ENCODE results near the gene CLTC. TPM values are rescaled to one million over a fixed set of nuclear protein-coding genes. Genes with fewer than 3 reads are reported as not detected.

CLTC gene
- total RNA-seq, 2 experiments from 2014 or later, result 126 to 131 TPM

DNA sequence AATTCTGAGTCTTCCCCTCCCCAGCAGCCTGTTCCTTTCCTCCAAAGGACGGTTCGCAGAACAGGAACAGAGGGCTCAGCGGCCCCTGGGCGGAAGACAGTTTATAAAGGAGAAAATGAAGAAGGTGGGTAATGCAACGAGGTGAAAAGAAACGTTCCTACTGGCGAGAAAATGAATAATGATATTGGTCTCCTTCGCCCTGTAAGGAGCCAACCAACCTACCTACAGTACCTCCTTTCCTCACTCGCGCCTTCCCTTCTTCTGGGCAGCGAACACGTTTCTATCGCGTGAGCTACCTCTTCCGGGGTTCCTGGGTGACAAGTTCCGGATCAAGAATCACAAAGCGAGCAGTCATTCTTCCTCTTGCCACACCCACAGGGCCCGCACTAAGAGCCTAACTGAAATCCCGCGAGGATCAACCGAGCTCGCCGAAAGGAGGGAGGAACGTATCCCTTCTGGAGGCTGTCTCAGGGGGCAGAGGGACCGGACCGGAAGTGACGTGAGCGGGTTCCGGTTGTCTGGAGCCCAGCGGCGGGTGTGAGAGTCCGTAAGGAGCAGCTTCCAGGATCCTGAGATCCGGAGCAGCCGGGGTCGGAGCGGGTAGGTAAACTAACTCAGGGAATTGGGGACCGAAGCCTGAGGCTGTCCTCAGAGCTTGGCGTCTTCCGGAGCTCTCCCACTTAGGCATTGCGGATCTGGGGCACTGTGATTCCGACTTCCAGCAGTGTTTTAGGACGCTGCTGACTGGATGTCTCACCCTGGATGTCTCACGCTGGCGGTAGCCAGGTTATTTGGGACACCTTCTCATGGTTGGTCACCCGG lies 87.7 kb downstream of the CLTC start, which contains the start of the genes PTRH2 and VMP1:
TSS of gene PTRH2 (minus strand) at position 282 of the 822 bp plus-strand sequence. CDS start 9,452 bp downstream, outside the sequence.
TSS of gene VMP1 (plus strand) at position 506 of the 822 bp plus-strand sequence. CDS start 23,793 bp downstream, outside the sequence.
- Mint-ChIP-seq H3K9me3 (ENCODE audit: insufficient read depth) (no peaks in the 10 kb centered on the region), H3K27ac (peak within 1 kb of the TSS; percentile 98), H3K4me1 (ENCODE audit: low read depth) (peaks cover 34% of the 10 kb centered on the region), H3K27me3 (ENCODE audit: low read depth) (no peaks in the 10 kb centered on the region), H3K4me3 (peak within 1 kb of the TSS; percentile 98), H3K36me3 (ENCODE audit: low read depth) (peaks cover 26% of the 10 kb centered on the region)
- CTCF ChIA-PET, result interaction anchor here (0.7 to 2.4 kb wide), 12 partner anchors 17 to 330 kb away, joined by 3 to 9 read pairs (median 4); partner anchors contain the start of genes RPS6KB1 and TUBD1
- DNase-seq, result peak; percentile 97
- ATAC-seq, result peak; percentile 98
- POLR2A ChIA-PET, result interaction anchor here (0.6 to 2.1 kb wide), 13 partner anchors 18 to 497 kb away, joined by 3 to 14 read pairs (median 4); partner anchors contain the start of genes CLTC, HEATR6, RNFT1 and RPS6KB1

DNA sequence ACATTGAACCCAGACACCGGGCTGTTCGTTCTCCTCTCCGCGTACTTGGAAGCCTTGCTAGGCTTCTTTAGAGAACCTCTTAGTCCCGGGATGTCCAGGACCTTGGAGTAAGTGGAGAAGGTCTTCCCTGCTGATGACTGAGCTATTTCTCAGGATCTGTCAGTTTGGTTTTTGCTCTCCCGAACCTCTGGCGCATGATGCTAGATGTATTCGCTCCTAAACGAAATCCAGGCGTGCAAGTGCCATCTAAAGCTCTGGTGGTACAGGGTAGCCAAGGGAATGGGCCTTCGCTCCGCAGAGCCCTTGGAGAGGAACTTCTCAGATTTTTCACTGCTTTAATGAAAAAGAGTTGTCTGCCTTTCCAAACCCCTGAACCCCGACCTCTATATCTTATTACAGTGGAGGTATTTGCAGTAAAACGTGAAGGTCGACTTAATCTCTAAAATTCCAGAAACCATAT lies 88.3 kb downstream of the CLTC start:
- peak overlapping the region; percentile 98 for H3K27ac Mint-ChIP-seq
- no peaks in the 10 kb centered on the region for H3K9me3 Mint-ChIP-seq (ENCODE audit: insufficient read depth)
- peak overlapping the region; percentile 98 for H3K4me3 Mint-ChIP-seq
- ChIA-PET POLR2A (interaction anchor here (0.7 to 2.1 kb wide), 9 partner anchors 78 to 498 kb away, joined by 3 to 14 read pairs (median 5); partner anchors contain the start of genes CLTC, RPS6KB1, SMG8 and TUBD1), CTCF (interaction anchor here (1.0 to 2.4 kb wide), 11 partner anchors 9 to 329 kb away, joined by 3 to 9 read pairs (median 4); partner anchors contain the start of genes RPS6KB1 and TUBD1)
- DNase-seq, result no peak
- H3K27me3 Mint-ChIP-seq (ENCODE audit: low read depth), result no peaks in the 10 kb centered on the region
- ATAC-seq, result no peak
- H3K36me3 Mint-ChIP-seq (ENCODE audit: low read depth), result peaks cover 29% of the 10 kb centered on the region
- peaks cover 33% of the 10 kb centered on the region for H3K4me1 Mint-ChIP-seq (ENCODE audit: low read depth)

DNA sequence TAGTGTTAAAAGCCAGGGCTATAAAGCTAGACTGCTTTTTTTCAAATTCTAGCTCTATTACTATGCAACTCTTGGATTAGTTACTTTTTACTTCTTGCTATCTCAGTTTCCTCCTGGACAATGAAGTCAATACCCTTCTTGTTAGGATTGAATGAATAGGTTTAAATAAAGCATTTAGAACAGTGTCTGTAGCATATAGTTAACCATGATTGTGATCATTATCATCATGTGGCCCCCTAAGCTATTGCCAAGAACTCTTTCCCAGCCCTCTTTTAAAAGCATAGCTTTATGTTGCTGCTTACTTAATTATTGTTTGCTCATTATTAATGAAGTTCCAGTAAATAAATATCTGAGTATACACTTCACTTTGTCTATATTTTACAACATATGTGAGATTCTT lies 92.2 kb downstream of the CLTC start:
- CTCF ChIA-PET, result no interaction called here
- no peaks in the 10 kb centered on the region for H3K9me3 Mint-ChIP-seq (ENCODE audit: insufficient read depth)
- POLR2A ChIA-PET, result no interaction called here
- no peaks in the 10 kb centered on the region for H3K27me3 Mint-ChIP-seq (ENCODE audit: low read depth)
- ATAC-seq (no peak), DNase-seq (no peak)
- H3K27ac Mint-ChIP-seq, result no peak overlapping the region
- peaks cover 12% of the 10 kb centered on the region for H3K4me1 Mint-ChIP-seq (ENCODE audit: low read depth)
- H3K36me3 Mint-ChIP-seq (ENCODE audit: low read depth), result peaks cover 10% of the 10 kb centered on the region
- no peak overlapping the region for H3K4me3 Mint-ChIP-seq

DNA sequence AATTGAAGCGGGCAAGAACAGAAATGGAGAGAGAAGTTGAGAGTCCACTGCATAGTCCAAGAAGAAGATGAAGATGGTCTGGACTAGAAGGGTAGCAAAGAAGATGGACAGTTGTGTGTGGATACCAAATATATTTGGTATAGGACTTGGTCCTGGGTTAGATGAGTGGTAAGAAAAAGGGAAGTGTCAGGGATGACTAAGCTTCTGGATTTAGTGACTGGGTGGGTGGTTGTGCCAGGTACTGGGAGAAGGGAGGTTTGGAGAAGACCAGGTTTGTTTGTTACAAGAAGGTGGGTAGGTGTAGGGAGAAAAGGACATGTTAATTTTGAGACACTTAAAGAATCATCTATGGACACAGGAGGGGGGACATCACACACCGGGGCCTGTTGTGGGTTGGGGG lies 93.2 kb downstream of the CLTC start:
- Mint-ChIP-seq H3K4me3 (no peak overlapping the region), H3K27me3 (ENCODE audit: low read depth) (no peaks in the 10 kb centered on the region), H3K27ac (no peak overlapping the region), H3K4me1 (ENCODE audit: low read depth) (peaks cover 12% of the 10 kb centered on the region), H3K36me3 (ENCODE audit: low read depth) (peaks cover 5% of the 10 kb centered on the region), H3K9me3 (ENCODE audit: insufficient read depth) (no peaks in the 10 kb centered on the region)
- ATAC-seq, result no peak
- no peak for DNase-seq
- CTCF ChIA-PET, result no interaction called here
- POLR2A ChIA-PET, result no interaction called here

DNA sequence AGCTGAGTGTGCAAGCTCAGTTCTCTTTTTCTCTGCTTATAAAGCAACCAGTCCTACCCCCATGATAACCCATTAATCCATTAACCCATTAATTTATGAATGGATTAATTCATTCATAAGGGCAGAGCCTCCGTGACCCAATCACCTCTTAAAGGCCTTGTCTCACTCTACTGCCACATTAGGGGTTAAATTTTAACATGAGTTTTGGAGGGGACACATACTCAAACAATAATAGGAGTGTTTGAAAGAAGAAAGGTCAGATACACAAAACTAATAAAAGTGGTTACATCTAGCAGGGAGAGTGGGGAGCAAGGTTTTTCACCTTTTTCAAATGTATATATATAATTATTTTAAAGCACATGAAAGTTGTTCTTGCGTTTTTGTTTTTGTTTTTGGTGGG lies 94.6 kb downstream of the CLTC start:
- Mint-ChIP-seq H3K4me1 (ENCODE audit: low read depth) (peaks cover 1% of the 10 kb centered on the region), H3K9me3 (ENCODE audit: insufficient read depth) (no peaks in the 10 kb centered on the region), H3K36me3 (ENCODE audit: low read depth) (peaks cover 7% of the 10 kb centered on the region), H3K4me3 (no peak overlapping the region), H3K27ac (no peak overlapping the region), H3K27me3 (ENCODE audit: low read depth) (no peaks in the 10 kb centered on the region)
- DNase-seq (no peak), ATAC-seq (no peak)
- CTCF ChIA-PET, result no interaction called here
- POLR2A ChIA-PET, result no interaction called here

DNA sequence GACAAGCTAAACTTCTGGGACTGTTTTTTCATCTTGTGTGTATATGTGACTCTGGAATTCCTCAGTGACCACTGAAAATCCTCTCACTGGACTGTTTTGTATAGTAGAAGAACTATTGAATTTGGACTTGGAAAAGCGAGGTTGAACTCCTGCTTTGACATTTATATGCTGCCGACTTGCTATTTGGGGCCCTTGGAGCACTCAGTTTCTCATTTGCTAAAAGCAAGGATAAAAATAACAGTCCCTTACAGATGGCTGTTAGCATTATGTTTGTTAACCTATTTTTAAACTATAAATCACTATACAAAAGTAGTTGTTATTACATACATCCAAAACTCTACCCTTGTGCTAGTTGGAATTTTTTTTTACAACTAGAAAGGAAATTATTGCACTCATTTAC lies 96.7 kb downstream of the CLTC start:
- Mint-ChIP-seq H3K27ac (no peak overlapping the region), H3K36me3 (ENCODE audit: low read depth) (peaks cover 7% of the 10 kb centered on the region), H3K4me3 (no peak overlapping the region), H3K4me1 (ENCODE audit: low read depth) (no peaks in the 10 kb centered on the region), H3K9me3 (ENCODE audit: insufficient read depth) (no peaks in the 10 kb centered on the region), H3K27me3 (ENCODE audit: low read depth) (no peaks in the 10 kb centered on the region)
- DNase-seq (no peak), ATAC-seq (no peak)
- CTCF ChIA-PET, result interaction anchor here (1.8 kb wide), 1 partner anchor 8 kb away, joined by 7 read pairs; no protein-coding TSS in a partner anchor
- POLR2A ChIA-PET, result no interaction called here

DNA sequence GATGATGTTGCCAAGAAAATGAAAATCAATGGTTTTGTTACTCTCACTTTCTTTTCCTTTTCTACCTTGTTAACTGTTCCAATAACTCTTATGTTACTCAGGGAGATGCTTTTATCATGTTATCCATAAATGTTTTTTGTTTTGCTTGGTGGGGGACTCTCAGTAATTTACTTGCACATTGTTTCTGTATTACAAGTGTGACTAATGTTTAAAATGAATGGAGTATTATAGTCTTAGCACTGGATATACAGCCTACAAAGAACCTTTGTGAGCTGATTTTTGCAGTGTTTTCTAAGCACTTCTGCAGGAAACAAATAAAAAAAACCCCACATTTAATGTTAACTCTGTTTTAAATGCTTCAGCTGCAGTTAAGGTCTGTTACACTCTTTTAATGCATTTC lies 99.8 kb downstream of the CLTC start:
- no peak overlapping the region for H3K27ac Mint-ChIP-seq
- H3K27me3 Mint-ChIP-seq (ENCODE audit: low read depth), result no peaks in the 10 kb centered on the region
- no peaks in the 10 kb centered on the region for H3K9me3 Mint-ChIP-seq (ENCODE audit: insufficient read depth)
- no peak for ATAC-seq
- no peak overlapping the region for H3K4me3 Mint-ChIP-seq
- H3K4me1 Mint-ChIP-seq (ENCODE audit: low read depth), result no peaks in the 10 kb centered on the region
- H3K36me3 Mint-ChIP-seq (ENCODE audit: low read depth), result peaks cover 4% of the 10 kb centered on the region
- DNase-seq, result no peak
- ChIA-PET POLR2A (no interaction called here), CTCF (no interaction called here)

DNA sequence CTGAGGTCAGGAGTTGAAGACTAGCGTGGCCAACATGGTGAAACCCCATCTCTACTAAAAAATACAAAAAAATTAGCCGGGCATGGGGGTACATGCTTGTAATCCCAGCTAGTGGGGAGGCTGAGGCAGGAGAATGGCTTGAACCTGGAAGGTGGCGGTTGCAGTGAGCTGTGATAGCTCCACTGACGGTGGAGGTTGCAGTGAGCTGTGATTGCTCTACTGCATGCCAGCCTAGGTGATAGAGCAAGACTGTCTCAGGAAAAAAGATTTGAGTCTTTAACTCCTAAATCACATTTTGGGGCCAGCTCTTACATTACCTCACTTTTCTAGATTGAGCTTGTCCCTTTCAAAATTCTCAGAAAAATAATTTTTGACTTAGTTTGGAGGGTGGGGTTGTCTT lies 102.9 kb downstream of the CLTC start:
- Mint-ChIP-seq H3K27me3 (ENCODE audit: low read depth) (no peaks in the 10 kb centered on the region), H3K4me1 (ENCODE audit: low read depth) (no peaks in the 10 kb centered on the region), H3K36me3 (ENCODE audit: low read depth) (peaks cover 2% of the 10 kb centered on the region), H3K4me3 (no peak overlapping the region), H3K9me3 (ENCODE audit: insufficient read depth) (no peaks in the 10 kb centered on the region), H3K27ac (no peak overlapping the region)
- DNase-seq (no peak), ATAC-seq (no peak)
- POLR2A ChIA-PET, result no interaction called here
- CTCF ChIA-PET, result interaction anchor here (0.6 to 1.5 kb wide), 2 partner anchors 30 to 31 kb away, joined by 3 read pairs; no protein-coding TSS in a partner anchor

DNA sequence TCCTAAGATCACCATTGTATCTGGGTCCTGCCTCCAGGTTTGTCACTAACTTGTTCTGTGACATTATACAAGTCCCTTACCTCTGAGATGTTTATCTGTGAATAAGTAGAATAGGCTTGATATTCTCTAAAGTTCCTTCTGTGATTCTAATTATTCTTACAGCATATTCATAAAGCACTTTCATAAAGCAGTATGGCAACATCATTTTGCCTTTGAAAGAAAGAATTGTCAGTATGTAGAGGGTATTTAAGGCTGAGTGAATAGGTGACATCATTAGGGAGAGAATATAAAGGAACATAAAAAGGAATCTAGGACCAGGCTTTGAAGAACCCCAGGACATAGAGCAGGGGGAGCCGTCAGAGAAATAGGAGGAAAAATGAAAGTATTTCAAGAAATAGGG lies 103.3 kb downstream of the CLTC start:
- ATAC-seq (no peak), DNase-seq (no peak)
- H3K9me3 Mint-ChIP-seq (ENCODE audit: insufficient read depth), result no peaks in the 10 kb centered on the region
- no peaks in the 10 kb centered on the region for H3K27me3 Mint-ChIP-seq (ENCODE audit: low read depth)
- no peak overlapping the region for H3K27ac Mint-ChIP-seq
- H3K4me1 Mint-ChIP-seq (ENCODE audit: low read depth), result no peaks in the 10 kb centered on the region
- H3K4me3 Mint-ChIP-seq, result no peak overlapping the region
- H3K36me3 Mint-ChIP-seq (ENCODE audit: low read depth), result peaks cover 2% of the 10 kb centered on the region
- POLR2A ChIA-PET, result no interaction called here
- CTCF ChIA-PET, result interaction anchor here (1.5 kb wide), 1 partner anchor 29 kb away, joined by 3 read pairs; no protein-coding TSS in a partner anchor

DNA sequence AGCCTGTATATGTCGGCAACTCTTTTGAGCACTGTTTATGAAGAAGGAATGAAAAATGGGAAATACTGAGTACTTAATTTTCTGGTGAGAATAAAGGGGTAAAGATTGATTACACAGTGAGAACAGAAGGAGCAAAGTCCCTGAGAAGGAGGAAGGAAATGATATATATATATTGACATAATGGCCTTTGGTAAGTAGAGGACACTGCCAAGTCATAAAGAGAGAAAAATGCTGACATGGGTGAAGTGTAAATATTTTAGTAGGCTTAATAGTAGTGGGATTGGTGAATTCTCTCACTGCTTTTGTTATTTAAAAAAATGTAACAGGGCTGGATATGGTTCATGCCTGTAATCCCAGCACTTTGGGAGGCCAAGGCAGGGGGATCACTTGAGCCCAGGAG lies 103.9 kb downstream of the CLTC start:
- no peak overlapping the region for H3K4me3 Mint-ChIP-seq
- H3K27ac Mint-ChIP-seq, result no peak overlapping the region
- DNase-seq (no peak), ATAC-seq (no peak)
- no peaks in the 10 kb centered on the region for H3K27me3 Mint-ChIP-seq (ENCODE audit: low read depth)
- CTCF ChIA-PET, result no interaction called here
- no peaks in the 10 kb centered on the region for H3K9me3 Mint-ChIP-seq (ENCODE audit: insufficient read depth)
- POLR2A ChIA-PET, result no interaction called here
- no peaks in the 10 kb centered on the region for H3K4me1 Mint-ChIP-seq (ENCODE audit: low read depth)
- H3K36me3 Mint-ChIP-seq (ENCODE audit: low read depth), result peaks cover 2% of the 10 kb centered on the region

DNA sequence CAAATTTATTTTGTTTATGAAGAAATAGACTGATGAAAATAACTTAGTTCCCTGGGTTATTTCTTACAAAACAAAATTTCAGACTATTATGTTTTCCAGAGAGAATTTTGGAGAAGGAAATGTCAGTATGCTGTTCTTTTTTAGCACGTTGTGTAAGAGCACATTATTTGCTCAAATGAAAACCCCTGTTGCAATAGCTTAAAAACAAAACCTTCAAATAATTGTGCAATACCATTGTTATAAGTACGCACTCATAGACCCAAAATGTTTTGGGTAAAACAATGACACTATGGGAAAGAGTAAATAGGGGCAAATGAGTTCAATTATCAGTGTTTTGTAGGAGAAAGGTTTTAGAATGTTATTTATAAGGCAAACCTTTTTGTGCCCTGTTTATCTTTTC lies 106.0 kb downstream of the CLTC start:
- H3K9me3 Mint-ChIP-seq (ENCODE audit: insufficient read depth), result no peaks in the 10 kb centered on the region
- no peak for ATAC-seq
- H3K4me3 Mint-ChIP-seq, result no peak overlapping the region
- peaks cover 7% of the 10 kb centered on the region for H3K4me1 Mint-ChIP-seq (ENCODE audit: low read depth)
- ChIA-PET POLR2A (interaction anchor here (0.5 to 0.7 kb wide), 2 partner anchors 18 to 956 kb away, joined by 3 read pairs; partner anchors contain the start of genes PTRH2 and VMP1), CTCF (interaction anchor here (1.7 kb wide), 1 partner anchor 22 kb away, joined by 3 read pairs; no protein-coding TSS in a partner anchor)
- H3K27me3 Mint-ChIP-seq (ENCODE audit: low read depth), result no peaks in the 10 kb centered on the region
- H3K36me3 Mint-ChIP-seq (ENCODE audit: low read depth), result peaks cover 2% of the 10 kb centered on the region
- no peak overlapping the region for H3K27ac Mint-ChIP-seq
- no peak for DNase-seq

All from activated CD8-positive, alpha-beta T cell treated with anti-CD3 and anti-CD28 coated beads, Interleukin-2, amount 10 ng/mL, durations not matched to agents 7 days and 5 days (primary cell).